SU-DHL-6 (cell line): ENCODE results near the gene RYK.

Experiments
- H2AFZ ChIP-seq: fragments of 200-600 bp; sonication (generic); 2 replicates; pipeline ENCODE4 v1.6.1; 2014; ENCODE audit warnings: low read depth, mild to moderate bottlenecking, moderate library complexity, mixed read lengths, antibody characterized with exemption, low read length; ENCODE audit not compliant: severe bottlenecking
- H3F3A ChIP-seq: fragments of 200-600 bp; shearing (Covaris generic); 2 replicates; pipeline ENCODE4 v1.6.0; 2016; ENCODE audit warnings: antibody characterized with exemption, mild to moderate bottlenecking; ENCODE audit not compliant: insufficient read depth
- H3K27ac ChIP-seq: fragments of 200-600 bp; sonication (generic); 2 replicates; pipeline ENCODE4 v1.5.1; 2016; ENCODE audit warnings: low read depth, mild to moderate bottlenecking, low read length, moderate library complexity, mixed read lengths
- H3K27me3 ChIP-seq: fragments of 200-600 bp; sonication (generic), shearing (Covaris generic); 2 replicates; pipeline ENCODE4 v1.6.0; 2014; ENCODE audit warnings: mild to moderate bottlenecking, low read length
- H3K36me3 ChIP-seq: fragments of 200-600 bp; sonication (generic); 2 replicates; pipeline ENCODE4 v1.6.1; 2014; ENCODE audit warnings: mild to moderate bottlenecking, low read length, mixed read lengths
- H3K4me2 ChIP-seq: fragments of 300-600, 200-600 bp; shearing (Covaris generic), sonication (generic); 2 replicates; pipeline ENCODE4 v1.6.0; 2014; ENCODE audit warnings: low read length, low read depth, mild to moderate bottlenecking; ENCODE audit not compliant: poor library complexity, severe bottlenecking
- H3K4me3 ChIP-seq: fragments of 200-600 bp; sonication (generic); 2 replicates; pipeline ENCODE4 v1.5.1; 2014; ENCODE audit warnings: antibody characterized with exemption, low read length, mild to moderate bottlenecking, mixed read lengths; ENCODE audit not compliant: insufficient read depth, poor library complexity, severe bottlenecking
- H3K79me2 ChIP-seq: fragments of 200-600 bp; sonication (generic); 2 replicates; pipeline ENCODE4 v1.6.1; 2014; ENCODE audit warnings: mild to moderate bottlenecking, low read length, moderate library complexity; ENCODE audit not compliant: insufficient read depth
- H3K9ac ChIP-seq: fragments of 200-600 bp; sonication (generic); 2 replicates; pipeline ENCODE4 v1.7.0; 2014; ENCODE audit warnings: mild to moderate bottlenecking, low read length
- H3K9me2 ChIP-seq: fragments of 200-600 bp; sonication (generic); replicated peaks from 2 replicates; pipeline ENCODE4 v1.6.1; 2014; ENCODE audit warnings: low read length; ENCODE audit not compliant: insufficient read depth
- H3K9me3 ChIP-seq: fragments of 200-600 bp; sonication (generic); 2 replicates; pipeline ENCODE4 v1.6.1; 2014; ENCODE audit warnings: low read length, mixed read lengths; ENCODE audit not compliant: insufficient read depth
- H4K20me1 ChIP-seq: fragments of 200-600 bp; sonication (generic); 2 replicates; pipeline ENCODE4 v1.6.1; 2014; ENCODE audit warnings: low read depth, mild to moderate bottlenecking, antibody characterized with exemption, low read length, moderate library complexity, mixed read lengths
- CTCF ChIP-seq: fragments of 200-600 bp; sonication (generic); IDR thresholded peaks from one replicate; pipeline ENCODE4 v1.5.1; 2017; ENCODE audit warnings: antibody characterized with exemption, mild to moderate bottlenecking, low read length, moderate library complexity; ENCODE audit not compliant: insufficient read depth, poor library complexity, severe bottlenecking
- EZH2phosphoT487 ChIP-seq: fragments of 200-600 bp; sonication (generic), shearing (Covaris generic); conservative IDR thresholded peaks from 2 replicates; pipeline ENCODE4 v1.6.1; 2018; ENCODE audit warnings: mild to moderate bottlenecking, antibody characterized with exemption, low read length, moderate library complexity, mixed read lengths

RYK gene

GRCh38 chr3:134132961-134133360, 117.7 kb downstream of the RYK start:
- Histone ChIP-seq H3K4me2 (no peak overlapping the region), H3K27ac (no peak overlapping the region)

DNA sequence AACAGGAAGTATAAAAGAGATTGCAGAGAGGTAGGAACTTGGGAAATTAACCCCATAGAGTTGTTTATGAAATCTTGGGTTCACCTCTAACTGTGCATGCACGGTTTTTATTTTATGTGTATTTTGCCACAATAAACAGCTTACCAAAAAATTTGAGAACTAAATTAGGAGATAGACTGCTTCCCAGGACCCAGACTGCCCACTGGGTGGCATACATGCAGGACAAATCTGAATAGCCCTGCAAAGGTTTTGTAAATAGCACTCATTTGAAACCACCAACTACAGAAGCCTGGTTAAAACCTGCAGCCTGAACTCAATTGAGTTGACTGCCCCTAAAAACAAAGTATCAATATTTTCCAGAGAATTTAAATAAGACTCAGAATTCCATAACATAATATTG, 124.5 kb downstream of the RYK start:
- Histone ChIP-seq H3K27me3 (no peaks in the 10 kb centered on the region), H3F3A (no peaks in the 10 kb centered on the region), H3K36me3 (no peaks in the 10 kb centered on the region), H3K79me2 (no peaks in the 10 kb centered on the region), H2AFZ (no peak overlapping the region), H3K9me2 (no peaks in the 10 kb centered on the region), H3K9me3 (peaks cover 3% of the 10 kb centered on the region; the same call in 1 of the 2 replicates), H3K4me3 (no peak overlapping the region), H3K9ac (no peak overlapping the region), H4K20me1 (no peaks in the 10 kb centered on the region), H3K4me2 (no peak overlapping the region), H3K27ac (no peak overlapping the region)
- TF ChIP-seq CTCF (no peak), EZH2phosphoT487 (no peak)

More at GRCh38 chr3:134132961-134133360, 117.7 kb downstream of the RYK start:
- Histone ChIP-seq H3K9me2 (no peaks in the 10 kb centered on the region), H3F3A (no peaks in the 10 kb centered on the region), H3K36me3 (no peaks in the 10 kb centered on the region), H3K4me3 (no peak overlapping the region), H3K79me2 (no peaks in the 10 kb centered on the region), H3K9ac (no peak overlapping the region), H3K9me3 (peaks cover 3% of the 10 kb centered on the region; the same call in 1 of the 2 replicates), H2AFZ (no peak overlapping the region), H4K20me1 (no peaks in the 10 kb centered on the region), H3K27me3 (no peaks in the 10 kb centered on the region)
- TF ChIP-seq CTCF (no peak), EZH2phosphoT487 (no peak)

GRCh38 chr3:134114726-134115125, 135.9 kb downstream of the RYK start:
- Histone ChIP-seq H3K4me2 (no peak overlapping the region), H3F3A (no peaks in the 10 kb centered on the region), H3K27ac (no peak overlapping the region), H3K79me2 (no peaks in the 10 kb centered on the region), H4K20me1 (no peaks in the 10 kb centered on the region), H3K9ac (no peak overlapping the region), H3K27me3 (no peaks in the 10 kb centered on the region), H3K4me3 (no peak overlapping the region), H3K9me3 (0 out of 2 replicates have a peak, but pooled peaks cover 3% of the 10 kb centered on the region), H2AFZ (no peak overlapping the region), H3K9me2 (no peaks in the 10 kb centered on the region), H3K36me3 (no peaks in the 10 kb centered on the region)
- TF ChIP-seq EZH2phosphoT487 (no peak), CTCF (no peak)
